ENCODE measurements around the gene TBC1D7. TPM values are rescaled to one million over a fixed set of nuclear protein-coding genes. Genes with fewer than 3 reads are reported as not detected.

The TBC1D7 gene
- polyA plus RNA-seq, 1 donor from 2014 or later: 67.9 TPM

GRCh38 chr6:13308332-13308731 is 20.0 kb downstream of the TBC1D7 start:
- TF ChIP-seq SMC3 (conservative IDR thresholded peaks at IDR 0.05; ENCODE audit: poor library complexity): no peak
- TF ChIP-seq CTCF (IDR thresholded peaks at IDR 0.05; ENCODE audit: poor library complexity, severe bottlenecking): no peak
- no peak for TF ChIP-seq EZH2 (IDR thresholded peaks at IDR 0.05; ENCODE audit: borderline replicate concordance, insufficient read depth, low read length, poor library complexity, severe bottlenecking)
- no peak for TF ChIP-seq RAD21 (conservative IDR thresholded peaks at IDR 0.05)
- TF ChIP-seq MXI1 (conservative IDR thresholded peaks at IDR 0.05; ENCODE audit: poor library complexity, severe bottlenecking): no peak
- no peak for TF ChIP-seq REST (IDR thresholded peaks at IDR 0.05; ENCODE audit: borderline replicate concordance)
- Histone ChIP-seq H3F3A (ENCODE audit: insufficient read depth, low read length, poor library complexity, severe bottlenecking) (no peaks in the 10 kb centered on the region), H3K9ac (ENCODE audit: low read length) (no peak overlapping the region), H3K9me2 (ENCODE audit: insufficient read depth, low read length) (no peaks in the 10 kb centered on the region), H3K4me2 (ENCODE audit: low read length) (no peak overlapping the region), H3K9me3 (ENCODE audit: low read length) (no peaks in the 10 kb centered on the region), H2AFZ (ENCODE audit: low read depth, low read length) (no peak overlapping the region), H4K20me1 (ENCODE audit: insufficient read depth) (no peaks in the 10 kb centered on the region), H3K36me3 (ENCODE audit: insufficient read depth, low read length) (peaks cover 15% of the 10 kb centered on the region), H3K4me3 (ENCODE audit: low read length) (no peak overlapping the region), H3K27me3 (ENCODE audit: insufficient read depth, low read depth, low read length) (no peaks in the 10 kb centered on the region), H3K27ac (ENCODE audit: low read length) (no peak overlapping the region), H3K79me2 (replicated peaks; ENCODE audit: insufficient read depth, low read length) (no peaks in the 10 kb centered on the region)

- no peaks in the 10 kb centered on the region for H3K27me3 ChIP-seq (ENCODE audit: insufficient read depth, low read depth, low read length)
- peaks cover 15% of the 10 kb centered on the region for H3K36me3 ChIP-seq (ENCODE audit: insufficient read depth, low read length)
- no peaks in the 10 kb centered on the region for H3K9me3 ChIP-seq (ENCODE audit: low read length)
- no peaks in the 10 kb centered on the region for H3K9me2 ChIP-seq (ENCODE audit: insufficient read depth, low read length)
- no peak overlapping the region for H3K4me3 ChIP-seq (ENCODE audit: low read length)
- no peak for TF ChIP-seq REST (IDR thresholded peaks at IDR 0.05; ENCODE audit: borderline replicate concordance)
- no peak for TF ChIP-seq TAF1 (IDR thresholded peaks at IDR 0.05; ENCODE audit: low read depth)
- TF ChIP-seq MXI1 (conservative IDR thresholded peaks at IDR 0.05; ENCODE audit: poor library complexity, severe bottlenecking): no peak
- TF ChIP-seq EZH2 (IDR thresholded peaks at IDR 0.05; ENCODE audit: borderline replicate concordance, insufficient read depth, low read length, poor library complexity, severe bottlenecking): no peak
- no peak overlapping the region for H3K27ac ChIP-seq (ENCODE audit: low read length)
- H4K20me1 ChIP-seq (ENCODE audit: insufficient read depth): no peaks in the 10 kb centered on the region
- no peak overlapping the region for H3K9ac ChIP-seq (ENCODE audit: low read length)
- no peak overlapping the region for H2AFZ ChIP-seq (ENCODE audit: low read depth, low read length)
- no peaks in the 10 kb centered on the region for H3F3A ChIP-seq (ENCODE audit: insufficient read depth, low read length, poor library complexity, severe bottlenecking)
- no peaks in the 10 kb centered on the region for H3K79me2 ChIP-seq (replicated peaks; ENCODE audit: insufficient read depth, low read length)
- H3K4me2 ChIP-seq (ENCODE audit: low read length): no peak overlapping the region
Measured at GRCh38 chr6:13307508-13307995, 20.8 kb downstream of the TBC1D7 start.
